Stimulated activated CD8-positive, alpha-beta memory T cell treated with anti-CD3 and anti-CD28 coated beads, Interleukin-4, amount 100 ng/mL, for 24 hours (primary cell): Measurements from ENCODE around the gene GLT8D1.

Experiments
- DNase-seq: peaks from one replicate; pipeline ENCODE4 v3.0.0-alpha.2; 2020; ENCODE audit warnings: low read depth

GLT8D1 gene

GRCh38 chr3:52712291-52713212, 7.0 kb upstream of the GLT8D1 start:
- DNase-seq: no peak

GRCh38 chr3:52710512-52710911, 4.9 kb upstream of the GLT8D1 start:
- no peak for DNase-seq

GRCh38 chr3:52707585-52707984, 2.0 kb upstream of the GLT8D1 start:
- no peak for DNase-seq

GRCh38 chr3:52705438-52705687, 228 bp downstream of the GLT8D1 start:
- DNase-seq: no peak

- DNase-seq: peak; percentile 4
These were observed 767 bp downstream of the GLT8D1 start for GRCh38 chr3:52704611-52705437.

GRCh38 chr3:52703341-52703740, 2.2 kb downstream of the GLT8D1 start:
- no peak for DNase-seq

DNA sequence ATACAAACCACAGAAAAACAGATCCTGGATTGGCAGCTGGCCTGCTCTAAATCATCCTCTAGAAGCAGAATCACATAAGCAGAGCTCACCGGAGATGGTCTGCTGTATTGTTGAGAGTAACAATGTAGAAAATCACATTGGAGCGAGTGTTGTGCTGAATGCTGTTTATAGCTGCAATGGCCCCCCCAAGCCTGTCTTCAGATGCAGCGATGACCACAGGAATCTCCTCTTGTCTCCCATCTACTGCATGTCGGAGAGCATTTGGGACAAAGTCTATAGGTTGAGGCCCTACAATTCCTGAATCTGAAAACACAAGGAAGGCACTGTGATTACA, 8.0 kb downstream of the GLT8D1 start:
- no peak for DNase-seq

DNA sequence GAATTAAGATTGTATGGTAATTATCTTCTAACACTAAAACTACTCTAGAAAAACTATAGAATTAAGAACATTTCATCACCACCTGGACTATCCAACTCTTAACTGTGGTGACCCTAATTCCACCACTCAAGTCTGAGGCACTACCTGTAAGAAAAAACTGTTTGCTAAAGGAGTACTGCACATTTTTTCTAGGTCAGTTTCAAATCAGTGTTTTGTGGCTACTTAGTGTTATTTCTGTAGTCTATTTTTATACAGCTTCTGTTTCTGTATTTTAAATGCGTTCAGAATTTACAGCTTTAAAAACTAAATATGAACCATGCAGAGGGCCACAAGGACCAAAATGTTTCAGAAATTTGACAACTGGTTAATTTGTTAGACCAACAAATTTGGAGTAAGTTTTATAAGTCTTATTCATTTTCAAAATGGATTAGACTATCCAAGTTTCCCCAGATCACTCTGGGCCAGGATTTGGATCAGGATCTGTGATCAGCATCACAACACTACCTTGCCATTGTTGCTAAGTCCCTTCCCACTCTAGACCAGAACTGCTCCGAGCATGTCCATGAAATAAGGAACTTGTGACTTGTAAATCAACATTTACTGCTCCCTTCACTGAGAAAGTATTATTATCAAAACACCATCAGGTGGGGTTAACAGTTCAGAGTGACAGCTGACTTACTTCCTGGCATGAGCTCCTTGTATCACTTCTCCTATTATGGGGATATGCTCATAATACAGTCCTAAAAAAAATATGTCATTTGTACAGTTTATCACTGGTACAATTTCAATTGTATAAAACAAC, 8.6 kb downstream of the GLT8D1 start:
- no peak for DNase-seq

- DNase-seq: no peak
These were observed 9.6 kb downstream of the GLT8D1 start for GRCh38 chr3:52695798-52696671.

DNA sequence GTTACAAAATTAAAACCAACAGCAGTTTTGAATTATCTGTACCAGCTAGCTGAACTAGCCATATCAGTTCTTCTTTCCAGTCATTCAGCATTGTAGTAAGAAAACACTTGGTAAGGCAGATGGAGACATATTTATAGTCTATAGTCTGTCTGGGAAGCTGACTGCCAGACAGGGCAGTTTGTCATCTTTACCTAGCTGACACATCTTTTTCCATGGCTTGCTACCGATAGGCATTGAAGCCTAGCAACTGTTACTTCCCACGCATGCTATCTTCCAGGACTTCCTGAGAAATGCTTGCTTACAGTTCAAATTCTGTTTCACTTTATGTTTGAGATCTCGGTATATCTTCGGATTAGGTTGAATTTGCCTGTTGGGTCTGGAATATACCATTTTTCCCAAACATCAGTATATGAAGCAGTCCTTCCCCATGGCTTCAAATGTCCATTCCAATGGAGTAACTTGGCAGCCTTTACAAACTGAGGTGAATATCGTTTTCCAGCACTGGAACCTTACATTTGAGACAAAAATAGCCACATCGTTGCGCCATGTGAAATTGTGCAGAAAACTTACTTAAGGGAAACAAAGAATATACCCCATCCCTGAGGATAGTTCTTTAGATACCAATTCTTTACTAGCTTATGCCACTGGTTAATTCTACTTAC, 10.9 kb downstream of the GLT8D1 start:
- no peak for DNase-seq

DNA sequence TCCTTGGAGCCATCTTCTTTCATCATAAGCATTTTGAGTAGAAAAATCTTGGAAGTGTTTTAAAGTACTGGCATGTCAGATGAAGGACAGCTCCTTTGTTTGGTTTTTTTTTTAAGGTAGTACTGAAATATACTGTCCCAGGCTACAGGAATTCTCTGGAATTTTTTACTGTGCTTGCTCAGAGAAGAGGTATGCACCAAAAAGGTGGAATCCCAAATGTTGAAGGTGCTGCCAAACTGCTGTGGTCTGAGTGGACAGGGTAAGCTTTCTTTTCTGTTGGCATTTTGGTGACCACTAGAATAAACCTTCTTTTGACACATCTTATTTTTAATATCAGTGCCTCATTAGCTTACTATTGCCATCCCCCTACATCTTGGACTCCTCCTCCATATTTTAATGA, 12.5 kb downstream of the GLT8D1 start:
- no peak for DNase-seq

DNA sequence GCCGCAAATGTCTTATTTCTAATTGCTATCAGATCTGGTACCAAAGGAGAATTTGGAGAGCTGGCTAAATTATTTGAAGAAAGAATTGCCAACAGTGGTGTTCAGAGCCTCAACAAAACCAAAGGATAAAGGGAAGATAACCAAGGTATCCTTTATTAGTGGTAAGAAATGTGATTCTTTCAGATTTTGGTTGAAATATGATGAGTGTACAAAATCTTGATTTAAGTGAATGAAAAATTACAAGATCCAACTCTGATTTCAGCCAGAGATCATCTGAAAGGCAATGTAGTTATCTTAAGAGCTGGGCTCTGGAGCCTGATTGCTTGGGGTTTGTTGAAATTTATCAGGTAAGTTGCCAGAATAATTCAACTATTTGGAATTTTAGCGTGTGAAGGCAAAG, 15.0 kb downstream of the GLT8D1 start:
- no peak for DNase-seq

DNA sequence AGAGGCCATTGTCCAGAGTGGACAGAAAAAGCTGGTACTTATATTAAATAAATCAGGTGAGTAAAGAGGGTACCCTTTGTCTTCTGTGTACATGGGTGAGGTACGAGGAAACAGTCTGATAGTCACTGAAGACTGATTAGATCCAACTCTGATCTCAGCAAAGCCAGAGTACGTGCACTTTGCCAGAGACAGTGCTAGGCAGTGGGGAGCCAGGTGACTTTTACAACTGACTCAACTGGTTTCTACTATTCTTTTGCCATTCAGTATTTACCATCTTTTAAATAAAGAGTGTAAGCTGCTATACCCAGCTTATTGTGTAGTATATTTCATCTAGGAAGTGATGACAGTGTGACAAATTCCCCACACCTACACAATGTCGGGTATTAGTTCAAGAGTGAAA, 16.4 kb downstream of the GLT8D1 start:
- DNase-seq: no peak

GRCh38 chr3:52688266-52688665, 17.3 kb downstream of the GLT8D1 start:
- no peak for DNase-seq

GRCh38 chr3:52685709-52686691, 19.6 kb downstream of the GLT8D1 start, which contains the start of the genes GNL3 and PBRM1:
Gene GNL3, plus strand, starts transcription at chr3:52686032. Its CDS starts 61 bp downstream, at chr3:52686093.
Gene PBRM1, minus strand, starts transcription at chr3:52685913.
- peak; percentile 88 for DNase-seq

DNA sequence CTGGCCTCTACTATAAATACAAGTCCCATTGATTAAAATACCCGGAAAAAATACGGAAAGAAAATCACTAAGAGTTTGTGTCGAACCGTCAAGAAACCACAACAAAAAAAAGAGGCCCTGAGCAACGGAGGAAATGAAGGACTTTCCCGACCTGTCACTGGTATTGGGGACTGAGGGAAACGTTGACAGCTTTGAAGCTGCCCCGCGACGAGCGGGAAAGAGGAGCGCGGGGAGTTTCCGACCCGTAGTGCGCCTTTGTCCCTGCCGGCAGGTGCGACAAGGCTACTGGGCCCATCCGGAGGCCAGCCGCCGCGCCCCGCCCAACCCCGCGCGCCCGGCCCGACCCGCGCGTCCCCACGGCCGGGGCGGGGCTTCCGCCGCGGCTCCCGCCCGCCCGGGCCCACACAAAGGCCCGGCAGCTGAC, 20.3 kb downstream of the GLT8D1 start:
- DNase-seq: peak; percentile 72

DNA sequence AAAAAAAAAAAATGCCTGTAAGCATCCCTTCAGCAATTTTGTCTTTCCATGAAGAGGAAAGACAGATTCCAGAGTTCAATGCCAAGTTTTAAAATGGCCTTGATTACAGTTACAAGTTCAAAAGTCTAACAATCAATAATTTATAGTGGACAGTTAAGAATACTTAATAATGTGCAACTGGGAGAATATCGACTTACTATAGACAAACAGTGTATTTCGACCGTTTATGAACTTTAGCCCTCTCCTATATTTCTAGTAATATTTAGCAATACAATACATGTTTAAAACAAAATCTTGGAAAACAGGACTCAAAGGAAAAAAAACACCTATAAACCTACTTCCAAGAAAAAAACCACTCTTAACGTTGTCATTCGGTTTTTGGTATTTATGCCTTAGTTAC, 21.4 kb downstream of the GLT8D1 start:
- DNase-seq: no peak

GRCh38 chr3:52683611-52684010, 22.0 kb downstream of the GLT8D1 start:
- DNase-seq: no peak

DNA sequence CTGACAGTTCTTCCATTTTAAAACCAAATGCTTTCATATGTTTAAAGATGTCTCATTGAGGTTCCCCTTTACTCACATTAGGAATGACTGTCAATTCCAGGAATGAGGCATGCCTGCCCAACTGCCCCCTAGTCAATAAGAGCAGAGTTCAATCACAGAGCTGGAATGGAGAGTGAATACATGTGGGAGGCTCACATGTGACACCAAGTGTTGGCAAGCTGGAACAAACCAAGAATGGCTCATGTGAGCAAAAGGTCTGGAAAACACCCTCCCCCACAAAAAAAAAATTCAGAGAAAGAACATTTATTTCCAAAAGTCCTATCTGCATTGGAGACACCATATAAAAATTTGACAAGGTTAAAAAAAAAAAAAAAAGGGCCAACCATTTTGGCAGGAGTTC, 23.6 kb downstream of the GLT8D1 start:
- no peak for DNase-seq

- no peak for DNase-seq
These were observed 24.0 kb downstream of the GLT8D1 start for GRCh38 chr3:52681596-52681995.
